Ovary (tissue), 9 donors: ENCODE results near the gene SLC31A1. TPM values are rescaled to one million over a fixed set of nuclear protein-coding genes. Genes with fewer than 3 reads are reported as not detected.
"Not testable (repeated sequence)": the region's sequence is repeated elsewhere in the genome, so short reads cannot be mapped to it uniquely, and the experiment has no call there.

ENCODE experiments used
- DNase-seq, 5 donors: peaks; one replicate each; pipeline ENCODE4 v3.0.0-alpha.2; 2019 to 2020
- H3K27ac ChIP-seq, 2 donors: fragments of 200-600 bp; one replicate each; pipeline versions ENCODE4 v1.5.1 to v1.8.0; 2019 to 2022
- H3K27me3 ChIP-seq: fragments of 200-600 bp; one replicate; pipeline ENCODE4 v1.8.0; 2022
- H3K36me3 ChIP-seq: fragments of 200-600 bp; sonication (generic); one replicate; pipeline ENCODE4 v1.5.1; 2019
- H3K4me1 ChIP-seq: one replicate; pipeline ENCODE4 v1.8.1; 2013; ENCODE audit warnings: mild to moderate bottlenecking, moderate library complexity; ENCODE audit not compliant: insufficient read depth
- H3K4me3 ChIP-seq: fragments of 200-600 bp; sonication (generic); one replicate; pipeline ENCODE4 v1.5.1; 2017
- H3K9me3 ChIP-seq, 2 donors: fragments of 200-600 bp in 1 of 2; sonication (generic) in 1 of 2; one replicate each; pipeline versions ENCODE4 v1.5.1 to v1.8.1; 2013 to 2019; ENCODE audit warnings: mild to moderate bottlenecking in 1 of 2, moderate library complexity in 1 of 2
- CTCF ChIP-seq, 3 donors: fragments of 450-650 bp in 2 of 3; fragments of 200-600 bp in 1 of 3; IDR thresholded peaks; one replicate each; pipeline versions ENCODE4 v1.5.1 to v1.8.0; 2016 to 2022; ENCODE audit warnings: antibody characterized with exemption in 3 of 3, mild to moderate bottlenecking in 1 of 3
- EP300 ChIP-seq: sonication (generic); formaldehyde crosslinking; IDR thresholded peaks from one replicate; pipeline ENCODE4 v1.6.1; 2017; ENCODE audit warnings: antibody characterized with exemption
- POLR2A ChIP-seq: fragments of 450-650 bp; IDR thresholded peaks from one replicate; pipeline ENCODE4 v1.6.1; 2017; ENCODE audit warnings: antibody characterized with exemption, mild to moderate bottlenecking, moderate library complexity
- WGBS, 3 donors: extraction: QIAGEN DNeasy Blood & Tissue Kit in 1 of 3; methylation state at CpG; one replicate each; pipeline versions ENCODE4 v1.1.5 to v1.1.7; 2013 to 2017; 5-methylcytosine and 5-hydroxymethylcytosine counted together
- intact Hi-C, 4 donors: fragments of 100-400 bp; cut with DNase I; formaldehyde crosslinking; loops; one replicate each; pipeline versions ENCODE4 v1.11.0 to v1.15.1; 2022 to 2023
- polyA plus RNA-seq, 2 donors: library from polyadenylated mRNA; stranded (reverse); fragments of 200-250 nt in 1 of 2; fragments of 350-450 nt in 1 of 2; fragmentation: Illumina TruSeq in 1 of 2; extraction: RNeasy Lipid Tissue Mini Kit (QIAGEN cat#74804) in 1 of 2; gene quantifications; one replicate each; pipeline ENCODE4 v1.2.3, GENCODE V29; 2013 to 2014
- total RNA-seq, 7 donors: library from RNA; depleted of rRNA in 2 of 7; stranded (reverse); fragments of >200 nt in 2 of 7; fragmentation: NEBNext Ultra II Directional in 3 of 7; extraction: Animal tissue kit (Norgen Biotek cat#: 25700) in 3 of 7; gene quantifications; one replicate each; pipeline versions ENCODE4 v1.1.0 to v1.2.4, GENCODE V29; 2016 to 2023
- donor health status: DM: no; HTN: no; CAD: no; lungs with moderate emphysema.
- donor health status: DM: no; HTN: no; CAD: no.
- donor health status: Bipolar disorder and iron deficiency.
- donor health status: DM: yes; HTN: yes; CAD: no.
- donor health status: DM: no; HTN: no; CAD: no.
- donor health status: DM: yes; HTN: yes; CAD: no.

The SLC31A1 gene
- total and polyA plus RNA-seq, 9 donors, result 5.3 to 24.1 (median 12.5) TPM

GRCh38 chr9:113227436-113227835 is 6.1 kb downstream of the SLC31A1 start:
- Histone ChIP-seq H3K27ac (no peak overlapping the region), H3K36me3 (no peaks in the 10 kb centered on the region), H3K9me3 (no peaks in the 10 kb centered on the region), H3K4me3 (no peak overlapping the region), H3K4me1 (peaks cover 3% of the 10 kb centered on the region), H3K27me3 (no peaks in the 10 kb centered on the region)
- 39 to 94% (median 89%) methylated on average over 1 of the region's 1 CpG for WGBS, 3 donors
- intact Hi-C loops, result no loop called here
- DNase-seq, result no peak
- no peak for TF ChIP-seq EP300
- no peak for TF ChIP-seq CTCF (IDR thresholded peaks at IDR 0.05)
- TF ChIP-seq POLR2A, result no peak

GRCh38 chr9:113228130-113228665 is 6.9 kb downstream of the SLC31A1 start:
- intact Hi-C loops, result no loop called here
- TF ChIP-seq EP300 (no peak), POLR2A (no peak), CTCF (IDR thresholded peaks at IDR 0.05) (no peak)
- Histone ChIP-seq H3K36me3 (no peaks in the 10 kb centered on the region), H3K27me3 (no peaks in the 10 kb centered on the region), H3K4me1 (peaks cover under 1% of the 10 kb centered on the region), H3K9me3 (no peaks in the 10 kb centered on the region), H3K4me3 (no peak overlapping the region), H3K27ac (no peak overlapping the region)
- 71 to 74% (median 73%) methylated on average over 3 of the region's 3 CpGs for WGBS, 3 donors
- no peak for DNase-seq

- no peak overlapping the region for H3K27ac ChIP-seq
- no peaks in the 10 kb centered on the region for H3K27me3 ChIP-seq
- H3K4me3 ChIP-seq, result no peak overlapping the region
- intact Hi-C loops, result no loop called here
- 96 to 98% (median 98%) methylated on average over 2 of the region's 2 CpGs for WGBS, 3 donors
- H3K4me1 ChIP-seq, result peaks cover 1% of the 10 kb centered on the region
- H3K9me3 ChIP-seq, result no peaks in the 10 kb centered on the region
- H3K36me3 ChIP-seq, result no peaks in the 10 kb centered on the region
- no peak for DNase-seq
- TF ChIP-seq EP300, result no peak
- no peak for TF ChIP-seq POLR2A
- TF ChIP-seq CTCF (IDR thresholded peaks at IDR 0.05), result no peak
Measured at GRCh38 chr9:113231701-113232100, 10.4 kb downstream of the SLC31A1 start.

- WGBS, 3 donors, result 86 to 96% (median 89%) methylated on average over 10 of the region's 10 CpGs
- DNase-seq, intact Hi-C loops: not testable (repeated sequence)
Measured at GRCh38 chr9:113235701-113236255, 14.4 kb downstream of the SLC31A1 start.

GRCh38 chr9:113237026-113237425 is 15.7 kb downstream of the SLC31A1 start:
- intact Hi-C loops, result no loop called here
- 91 to 94% (median 92%) methylated on average over 4 of the region's 4 CpGs for WGBS, 3 donors
- peaks cover 1% of the 10 kb centered on the region for H3K4me1 ChIP-seq

More at GRCh38 chr9:113235701-113236255, 14.4 kb downstream of the SLC31A1 start:
- not testable (repeated sequence) for H3K4me3 ChIP-seq, H3K27me3 ChIP-seq, H3K9me3 ChIP-seq, H3K4me1 ChIP-seq, H3K36me3 ChIP-seq, H3K27ac ChIP-seq

More at GRCh38 chr9:113237026-113237425, 15.7 kb downstream of the SLC31A1 start:
- Histone ChIP-seq H3K27ac (no peak overlapping the region), H3K36me3 (no peaks in the 10 kb centered on the region), H3K4me3 (no peak overlapping the region), H3K9me3 (no peaks in the 10 kb centered on the region), H3K27me3 (no peaks in the 10 kb centered on the region)
- no peak for DNase-seq
- TF ChIP-seq EP300 (no peak), POLR2A (no peak), CTCF (IDR thresholded peaks at IDR 0.05) (no peak)
